Endothelial cell of umbilical vein (primary cell): Measurements from ENCODE around the gene ASGR1. TPM values are rescaled to one million over a fixed set of nuclear protein-coding genes. Genes with fewer than 3 reads are reported as not detected.
A peak's percentile ranks its signal among the peaks of the same experiment; 100 is the strongest.

Experiments
- BruUV-seq: library from RNA; stranded (reverse); fragments of 400-500 nt; replicated peaks from 2 replicates; lab custom pipeline; 2021; lab: Mats Ljungman, UMichigan
- CTCF ChIA-PET: fragments of 300-600, 350-600 bp; sonication (Branson Sonifier 250); formaldehyde crosslinking; loops from one replicate; lab custom pipeline; 2021; ENCODE audit warnings: antibody characterized with exemption, inconsistent platforms; lab: Charles Lee
- POLR2A ChIA-PET: fragments of 300-600, 350-600 bp; sonication (Branson Sonifier 250); formaldehyde crosslinking; loops from one replicate; lab custom pipeline; 2021; ENCODE audit warnings: antibody characterized with exemption, inconsistent platforms; lab: Charles Lee
- DNase-seq: peaks from one replicate; pipeline ENCODE4 v3.0.0-alpha.2; 2011; ENCODE audit warnings: low read depth, low spot score
- FAIRE-seq: peaks from 2 replicates; lab custom pipeline; 2011; peaks lifted over from hg19 to GRCh38; lab: Jason Lieb, UNC
- H2AFZ ChIP-seq: 2 replicates; pipeline ENCODE4 v1.6.0; 2012; ENCODE audit warnings: low read depth, low read length, control low read depth, inconsistent platforms
- H3K27ac ChIP-seq: 2 replicates; pipeline ENCODE4 v1.5.1; 2011; ENCODE audit warnings: low read depth, mild to moderate bottlenecking, control low read depth, low read length, moderate library complexity; ENCODE audit not compliant: insufficient read depth
- H3K27me3 ChIP-seq, 2 experiments: 2 replicates each; pipeline versions ENCODE4 v1.6.0 to v1.6.1; 2011; ENCODE audit warnings: low read length in 2 of 2, mixed read lengths in 1 of 2; ENCODE audit not compliant: control insufficient read depth in 2 of 2, insufficient read depth in 2 of 2
- H3K36me3 ChIP-seq, 2 experiments: 2 replicates in 1 of 2; 3 replicates in 1 of 2; pipeline ENCODE4 v1.5.1; 2011; ENCODE audit warnings: low read length in 2 of 2, mild to moderate bottlenecking in 1 of 2, moderate library complexity in 1 of 2; ENCODE audit not compliant: control insufficient read depth in 2 of 2, insufficient read depth in 2 of 2; ENCODE audit errors: extremely low read depth in 1 of 2
- H3K4me1 ChIP-seq: 3 replicates; pipeline ENCODE4 v1.5.1; 2011; ENCODE audit warnings: mild to moderate bottlenecking, low read length; ENCODE audit not compliant: control insufficient read depth, insufficient read depth; ENCODE audit errors: extremely low read depth
- H3K4me2 ChIP-seq: 2 replicates; pipeline ENCODE4 v1.6.1; 2011; ENCODE audit warnings: low read length, control low read depth, mixed read lengths; ENCODE audit not compliant: insufficient read depth
- H3K4me3 ChIP-seq, 3 experiments: fragments of 200-600 bp in 1 of 3; sonication (generic), shearing (Covaris generic) in 1 of 3; replicated peaks in 1 of 3; 2 replicates each; pipeline ENCODE4 v1.5.1; 2011 to 2016; ENCODE audit warnings: control low read depth in 3 of 3, low read length in 3 of 3, mild to moderate bottlenecking in 2 of 3, inconsistent platforms in 1 of 3, low read depth in 1 of 3, moderate library complexity in 1 of 3; ENCODE audit not compliant: insufficient read depth in 1 of 3
- H3K79me2 ChIP-seq: 2 replicates; pipeline ENCODE4 v1.6.0; 2012; ENCODE audit warnings: low read length, inconsistent platforms; ENCODE audit not compliant: control insufficient read depth, insufficient read depth
- H3K9ac ChIP-seq: replicated peaks from 2 replicates; pipeline ENCODE3; 2011; ENCODE audit warnings: low read length, control low read depth; ENCODE audit not compliant: insufficient read depth; ENCODE audit errors: extremely low read depth
- H3K9me1 ChIP-seq: replicated peaks from 3 replicates; pipeline ENCODE4 v1.6.0; 2011; ENCODE audit warnings: mild to moderate bottlenecking, low read length; ENCODE audit not compliant: control insufficient read depth, insufficient read depth; ENCODE audit errors: extremely low read depth
- H3K9me3 ChIP-seq: replicated peaks from 2 replicates; pipeline ENCODE4 v1.5.1; 2012; ENCODE audit warnings: low read length, inconsistent platforms; ENCODE audit not compliant: control insufficient read depth, insufficient read depth
- H4K20me1 ChIP-seq: replicated peaks from 2 replicates; pipeline ENCODE3; 2011; ENCODE audit warnings: mild to moderate bottlenecking, low read length; ENCODE audit not compliant: control insufficient read depth, insufficient read depth; ENCODE audit errors: extremely low read depth
- CTCF ChIP-seq, 2 donors: IDR thresholded peaks; 1 replicate in 1 of 2; 2 replicates in 1 of 2; pipeline ENCODE4 v1.5.1; 2011; ENCODE audit warnings: low read length in 2 of 2, mild to moderate bottlenecking in 2 of 2, moderate library complexity in 2 of 2, control low read depth in 1 of 2, inconsistent platforms in 1 of 2, low read depth in 1 of 2; ENCODE audit not compliant: insufficient read depth in 1 of 2; ENCODE audit errors: extremely low read depth in 1 of 2
- EZH2 ChIP-seq: IDR thresholded peaks from 2 replicates; pipeline ENCODE4 v1.6.1; 2012; ENCODE audit warnings: borderline replicate concordance, low read depth, mild to moderate bottlenecking, moderate library complexity, low read length, inconsistent platforms; ENCODE audit not compliant: severe bottlenecking
- FOS ChIP-seq: IDR thresholded peaks from 2 replicates; pipeline ENCODE4 v1.6.1; 2011; ENCODE audit warnings: mild to moderate bottlenecking, low read length, moderate library complexity, borderline replicate concordance; ENCODE audit not compliant: insufficient read depth
- GATA2 ChIP-seq: IDR thresholded peaks from 2 replicates; pipeline ENCODE4 v1.7.0; 2011; ENCODE audit warnings: low read depth, mild to moderate bottlenecking, moderate library complexity, mixed read lengths, low read length; ENCODE audit not compliant: insufficient read length, insufficient read depth
- JUN ChIP-seq: IDR thresholded peaks from 2 replicates; pipeline ENCODE4 v1.6.1; 2011; ENCODE audit warnings: borderline replicate concordance, low read depth; ENCODE audit not compliant: insufficient read length, insufficient read depth
- MAX ChIP-seq: IDR thresholded peaks from 2 replicates; pipeline ENCODE4 v1.6.1; 2011; ENCODE audit not compliant: insufficient read depth, insufficient read length
- MYC ChIP-seq: IDR thresholded peaks from one replicate; pipeline ENCODE4 v1.6.1; 2011; ENCODE audit warnings: mild to moderate bottlenecking, low read depth, low read length
- POLR2A ChIP-seq: IDR thresholded peaks from 2 replicates; pipeline ENCODE4 v1.6.1; 2012; ENCODE audit warnings: low read depth, mild to moderate bottlenecking, control low read depth, low read length
- POLR2AphosphoS5 ChIP-seq: IDR thresholded peaks from 2 replicates; pipeline ENCODE4 v1.6.1; 2012; ENCODE audit warnings: low read depth, mild to moderate bottlenecking, control low read depth, low read length, moderate library complexity; ENCODE audit not compliant: insufficient read depth
- dilution Hi-C: fragments of 300-500 bp; cut with MboI; formaldehyde crosslinking; loops from one replicate; pipeline ENCODE4 v1.15.0; 2019; ENCODE audit warnings: low sequenced_read_pairs; ENCODE audit not compliant: extremely low pct_ligation_motif_present
- intact Hi-C: fragments of 100-400 bp; cut with micrococcal nuclease; formaldehyde crosslinking; loops from one replicate; pipeline ENCODE4 v1.10.0; 2022
- polyA plus RNA-seq, 4 experiments: library from polyadenylated mRNA; depleted of rRNA in 3 of 4; stranded (reverse) in 3 of 4; unstranded in 1 of 4; fragments of >200 nt; gene quantifications; 2 replicates each; pipeline versions ENCODE4 v1.2.1 to v1.2.3, GENCODE V29; 2011 to 2012; ENCODE audit warnings: missing spikeins in 1 of 4
- total RNA-seq: library from RNA; stranded (reverse); gene quantifications from 2 replicates; pipeline ENCODE4 v1.2.3, GENCODE V29; 2021

Gene ASGR1
- total and polyA plus RNA-seq, 2 donors (not counting 3 experiments of a cell fraction or from before 2014, with no cell fraction given), result 10.2 to 12.5 TPM

- H3K9me1 ChIP-seq, result no peaks in the 10 kb centered on the region
- no peak overlapping the region for H3K9ac ChIP-seq
- H3K4me1 ChIP-seq, result peaks cover 17% of the 10 kb centered on the region
- H3K4me2 ChIP-seq, result no peak overlapping the region
- BruUV-seq, result no TSS peak
- no peaks in the 10 kb centered on the region for H3K36me3 ChIP-seq
- FAIRE-seq (peak; percentile 59), DNase-seq (no peak)
- H4K20me1 ChIP-seq, result no peaks in the 10 kb centered on the region
- intact Hi-C loops (loop anchor here (2.0 kb wide), 1 partner anchor 263 kb away; no protein-coding TSS in a partner anchor), dilution Hi-C loops (no loop called here)
- TF ChIP-seq MYC (no peak), POLR2A (no peak), GATA2 (no peak), FOS (no peak)
- no peak overlapping the region for H3K27ac ChIP-seq
- no peak overlapping the region for H2AFZ ChIP-seq
- H3K9me3 ChIP-seq, result no peaks in the 10 kb centered on the region
- H3K79me2 ChIP-seq, result no peaks in the 10 kb centered on the region
- ChIA-PET CTCF (interaction anchor here (1.1 to 4.3 kb wide), 16 partner anchors 9 to 510 kb away, joined by 3 to 91 read pairs (median 10); partner anchors contain the start of gene SLC16A11), POLR2A (interaction anchor here (0.7 kb wide), 1 partner anchor 153 kb away, joined by 3 read pairs; the partner anchor contains the start of gene NEURL4)
- no peaks in the 10 kb centered on the region for H3K27me3 ChIP-seq
- no peak overlapping the region for H3K4me3 ChIP-seq
Measured at GRCh38 chr17:7176107-7176840, 2.9 kb downstream of the ASGR1 start.

- dilution Hi-C loops (no loop called here), intact Hi-C loops (no loop called here)
- H3K4me1 ChIP-seq, result peaks cover 17% of the 10 kb centered on the region
- DNase-seq, result peak; percentile 6
- no peak overlapping the region for H2AFZ ChIP-seq
- H3K27ac ChIP-seq, result no peak overlapping the region
- no peak overlapping the region for H3K4me3 ChIP-seq
- no peaks in the 10 kb centered on the region for H4K20me1 ChIP-seq
- FAIRE-seq, result no peak
- H3K9ac ChIP-seq, result no peak overlapping the region
- TF ChIP-seq POLR2A, result no peak
- TF ChIP-seq MYC, result no peak
- no peak for TF ChIP-seq EZH2
- no peak for TF ChIP-seq MAX
- no peak for TF ChIP-seq CTCF (IDR thresholded peaks at IDR 0.05; ENCODE audit: extremely low read depth in 1 of 2, insufficient read depth in 1 of 2, low read depth in 1 of 2, low read length in 2 of 2)
- TF ChIP-seq POLR2AphosphoS5, result no peak
- TF ChIP-seq JUN, result no peak
- no peak for TF ChIP-seq FOS
- TF ChIP-seq GATA2, result no peak
- ChIA-PET POLR2A (no interaction called here), CTCF (no interaction called here)
- H3K9me3 ChIP-seq, result no peaks in the 10 kb centered on the region
- H3K79me2 ChIP-seq, result no peaks in the 10 kb centered on the region
- H3K9me1 ChIP-seq, result no peaks in the 10 kb centered on the region
- H3K27me3 ChIP-seq, result no peaks in the 10 kb centered on the region
- no TSS peak for BruUV-seq
- no peaks in the 10 kb centered on the region for H3K36me3 ChIP-seq
- no peak overlapping the region for H3K4me2 ChIP-seq
Measured at GRCh38 chr17:7175330-7175733, 3.8 kb downstream of the ASGR1 start.
